ENCODE results near the gene MCC.
"Not testable (repeated sequence)": the region's sequence is repeated elsewhere in the genome, so short reads cannot be mapped to it uniquely, and the experiment has no call there.

Gene MCC

DNA sequence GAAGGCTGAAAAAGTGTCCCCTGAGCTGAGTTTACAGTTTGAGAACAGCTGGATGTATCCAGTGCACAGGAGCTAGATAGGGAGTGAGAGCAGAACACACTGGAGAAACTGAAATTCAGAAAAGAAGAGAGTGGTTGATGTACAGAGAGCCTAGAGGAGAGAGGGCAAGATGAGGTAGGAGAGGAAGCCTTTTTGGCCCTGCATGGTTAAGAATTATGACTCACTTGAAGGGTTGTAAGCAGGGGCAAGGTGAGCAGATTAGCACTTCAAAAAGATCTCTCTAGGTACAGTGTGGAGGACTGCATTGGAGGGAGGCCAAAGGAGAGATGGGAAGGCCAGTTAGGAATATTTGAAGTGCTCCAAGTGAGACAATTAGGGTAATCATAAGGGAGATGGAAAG, 25.2 kb downstream of the MCC start:
- ATAC-seq = no peak

DNA sequence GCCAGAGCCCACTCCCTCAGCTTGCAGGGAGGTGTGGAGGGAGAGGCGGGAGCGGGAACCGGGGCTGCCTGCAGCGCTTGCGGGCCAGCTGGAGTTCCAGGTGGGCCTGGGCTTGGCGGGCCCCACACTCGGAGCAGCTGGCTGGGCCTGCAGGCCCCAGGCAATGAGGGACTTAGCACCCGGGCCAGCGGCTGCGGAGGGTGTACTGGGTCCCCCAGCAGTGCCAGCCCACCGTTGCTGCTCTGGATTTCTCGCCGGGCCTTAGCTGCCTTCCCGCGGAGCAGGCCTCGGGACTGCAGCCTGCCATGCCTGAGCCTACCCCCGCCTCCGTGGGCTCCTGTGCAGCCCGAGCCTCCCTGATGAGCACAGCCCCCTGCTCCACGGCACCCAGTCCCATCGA, 31.1 kb downstream of the MCC start:
- ATAC-seq = not testable (repeated sequence)

More for the DNA sequence above, 25.2 kb downstream of the MCC start:
- TF ChIP-seq ARNTL (CRISPR knock-in tag; IDR thresholded peaks at IDR 0.05; ENCODE audit: borderline replicate concordance, low read depth) (no peak), OSR1 (CRISPR knock-in tag; IDR thresholded peaks at IDR 0.05) (no peak), BACH2 (CRISPR knock-in tag; IDR thresholded peaks at IDR 0.05; ENCODE audit: borderline replicate concordance) (no peak), ZFP3 (CRISPR knock-in tag; IDR thresholded peaks at IDR 0.05) (no peak), TOX (CRISPR knock-in tag; IDR thresholded peaks at IDR 0.05; ENCODE audit: borderline replicate concordance) (no peak), GLIS3 (CRISPR knock-in tag; IDR thresholded peaks at IDR 0.05) (no peak), ISL1 (CRISPR knock-in tag; IDR thresholded peaks at IDR 0.05) (no peak), ZNF70 (CRISPR knock-in tag; IDR thresholded peaks at IDR 0.05) (no peak)

DNA sequence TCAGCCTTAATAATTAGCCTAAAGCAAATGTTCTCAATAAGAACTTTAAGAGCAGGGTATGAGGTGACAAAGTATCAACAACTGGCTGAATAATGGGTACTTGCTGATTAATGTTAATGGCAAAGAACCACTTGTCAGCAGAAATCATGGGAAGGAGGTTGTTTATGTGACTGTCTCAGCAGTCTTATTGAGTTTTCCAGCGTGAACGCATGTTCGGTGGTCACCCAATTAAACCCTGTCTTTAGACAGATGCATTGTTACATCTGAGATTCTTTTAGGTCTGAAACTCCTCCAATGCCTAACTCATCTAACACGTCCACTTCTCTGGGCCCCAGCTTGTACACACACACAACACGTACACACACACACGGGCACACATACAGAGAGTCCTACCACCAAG, 35.3 kb downstream of the MCC start:
- no peak for TF ChIP-seq CSDC2 (CRISPR knock-in tag; IDR thresholded peaks at IDR 0.05)
- TF ChIP-seq SNAI2 (CRISPR knock-in tag; IDR thresholded peaks at IDR 0.05) = no peak
- TF ChIP-seq, protein P1, sequence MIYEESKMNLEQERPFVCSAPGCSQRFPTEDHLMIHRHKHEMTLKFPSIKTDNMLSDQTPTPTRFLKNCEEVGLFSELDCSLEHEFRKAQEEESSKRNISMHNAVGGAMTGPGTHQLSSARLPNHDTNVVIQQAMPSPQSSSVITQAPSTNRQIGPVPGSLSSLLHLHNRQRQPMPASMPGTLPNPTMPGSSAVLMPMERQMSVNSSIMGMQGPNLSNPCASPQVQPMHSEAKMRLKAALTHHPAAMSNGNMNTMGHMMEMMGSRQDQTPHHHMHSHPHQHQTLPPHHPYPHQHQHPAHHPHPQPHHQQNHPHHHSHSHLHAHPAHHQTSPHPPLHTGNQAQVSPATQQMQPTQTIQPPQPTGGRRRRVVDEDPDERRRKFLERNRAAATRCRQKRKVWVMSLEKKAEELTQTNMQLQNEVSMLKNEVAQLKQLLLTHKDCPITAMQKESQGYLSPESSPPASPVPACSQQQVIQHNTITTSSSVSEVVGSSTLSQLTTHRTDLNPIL (CRISPR knock-in tag; IDR thresholded peaks at IDR 0.05; ENCODE audit: low read depth) = no peak
- TF ChIP-seq ZNF8 (CRISPR knock-in tag; IDR thresholded peaks at IDR 0.05) = no peak
- no peak for TF ChIP-seq PPARA (CRISPR knock-in tag; IDR thresholded peaks at IDR 0.05; ENCODE audit: borderline replicate concordance)
- TF ChIP-seq, protein P2, sequence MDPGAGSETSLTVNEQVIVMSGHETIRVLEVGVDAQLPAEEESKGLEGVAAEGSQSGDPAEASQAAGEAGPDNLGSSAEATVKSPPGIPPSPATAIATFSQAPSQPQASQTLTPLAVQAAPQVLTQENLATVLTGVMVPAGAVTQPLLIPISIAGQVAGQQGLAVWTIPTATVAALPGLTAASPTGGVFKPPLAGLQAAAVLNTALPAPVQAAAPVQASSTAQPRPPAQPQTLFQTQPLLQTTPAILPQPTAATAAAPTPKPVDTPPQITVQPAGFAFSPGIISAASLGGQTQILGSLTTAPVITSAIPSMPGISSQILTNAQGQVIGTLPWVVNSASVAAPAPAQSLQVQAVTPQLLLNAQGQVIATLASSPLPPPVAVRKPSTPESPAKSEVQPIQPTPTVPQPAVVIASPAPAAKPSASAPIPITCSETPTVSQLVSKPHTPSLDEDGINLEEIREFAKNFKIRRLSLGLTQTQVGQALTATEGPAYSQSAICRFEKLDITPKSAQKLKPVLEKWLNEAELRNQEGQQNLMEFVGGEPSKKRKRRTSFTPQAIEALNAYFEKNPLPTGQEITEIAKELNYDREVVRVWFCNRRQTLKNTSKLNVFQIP (CRISPR knock-in tag; IDR thresholded peaks at IDR 0.05; ENCODE audit: borderline replicate concordance, low read depth) = no peak
- no peak for TF ChIP-seq RARB (CRISPR knock-in tag; IDR thresholded peaks at IDR 0.05)
- TF ChIP-seq ARNTL (CRISPR knock-in tag; IDR thresholded peaks at IDR 0.05; ENCODE audit: borderline replicate concordance, low read depth) = no peak
- TF ChIP-seq, protein P3, sequence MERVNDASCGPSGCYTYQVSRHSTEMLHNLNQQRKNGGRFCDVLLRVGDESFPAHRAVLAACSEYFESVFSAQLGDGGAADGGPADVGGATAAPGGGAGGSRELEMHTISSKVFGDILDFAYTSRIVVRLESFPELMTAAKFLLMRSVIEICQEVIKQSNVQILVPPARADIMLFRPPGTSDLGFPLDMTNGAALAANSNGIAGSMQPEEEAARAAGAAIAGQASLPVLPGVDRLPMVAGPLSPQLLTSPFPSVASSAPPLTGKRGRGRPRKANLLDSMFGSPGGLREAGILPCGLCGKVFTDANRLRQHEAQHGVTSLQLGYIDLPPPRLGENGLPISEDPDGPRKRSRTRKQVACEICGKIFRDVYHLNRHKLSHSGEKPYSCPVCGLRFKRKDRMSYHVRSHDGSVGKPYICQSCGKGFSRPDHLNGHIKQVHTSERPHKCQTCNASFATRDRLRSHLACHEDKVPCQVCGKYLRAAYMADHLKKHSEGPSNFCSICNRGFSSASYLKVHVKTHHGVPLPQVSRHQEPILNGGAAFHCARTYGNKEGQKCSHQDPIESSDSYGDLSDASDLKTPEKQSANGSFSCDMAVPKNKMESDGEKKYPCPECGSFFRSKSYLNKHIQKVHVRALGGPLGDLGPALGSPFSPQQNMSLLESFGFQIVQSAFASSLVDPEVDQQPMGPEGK (CRISPR knock-in tag; IDR thresholded peaks at IDR 0.05; ENCODE audit: borderline replicate concordance) = no peak
- TF ChIP-seq ZNF70 (CRISPR knock-in tag; IDR thresholded peaks at IDR 0.05) = no peak
- TF ChIP-seq BACH2 (CRISPR knock-in tag; IDR thresholded peaks at IDR 0.05; ENCODE audit: borderline replicate concordance) = no peak
- no peak for TF ChIP-seq ESRRG (CRISPR knock-in tag; IDR thresholded peaks at IDR 0.05)
- TF ChIP-seq ZC3H10 (CRISPR knock-in tag; IDR thresholded peaks at IDR 0.05) = no peak
- no peak for TF ChIP-seq TOX (CRISPR knock-in tag; IDR thresholded peaks at IDR 0.05; ENCODE audit: borderline replicate concordance)
- no peak for TF ChIP-seq GLIS3 (CRISPR knock-in tag; IDR thresholded peaks at IDR 0.05)
- ATAC-seq = no peak

DNA sequence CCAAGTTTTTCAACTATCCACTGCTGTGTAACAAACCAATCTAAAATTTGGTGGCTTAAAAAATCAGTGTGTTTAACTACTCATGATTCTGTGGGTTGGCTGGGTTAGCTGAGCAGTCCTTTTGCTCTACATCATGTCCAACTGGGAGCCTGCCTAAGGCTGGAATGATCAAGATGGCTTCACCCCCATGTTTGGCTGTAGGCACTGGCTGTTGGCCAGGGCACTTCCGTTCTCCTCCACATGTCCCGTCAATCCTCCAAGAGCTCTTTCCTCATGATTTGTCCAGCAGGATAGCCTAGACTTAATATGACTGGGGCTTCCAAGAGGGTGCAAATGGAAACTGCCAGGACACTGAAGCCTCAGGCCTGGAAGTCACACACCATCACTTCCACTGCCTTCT, 36.5 kb downstream of the MCC start:
- no peak for ATAC-seq
- no peak for TF ChIP-seq SNAI2 (CRISPR knock-in tag; IDR thresholded peaks at IDR 0.05)
- no peak for TF ChIP-seq TOX (CRISPR knock-in tag; IDR thresholded peaks at IDR 0.05; ENCODE audit: borderline replicate concordance)
- no peak for TF ChIP-seq ISL1 (CRISPR knock-in tag; IDR thresholded peaks at IDR 0.05)
- TF ChIP-seq BACH2 (CRISPR knock-in tag; IDR thresholded peaks at IDR 0.05; ENCODE audit: borderline replicate concordance) = no peak
- no peak for TF ChIP-seq RARB (CRISPR knock-in tag; IDR thresholded peaks at IDR 0.05)
- no peak for TF ChIP-seq ZFP3 (CRISPR knock-in tag; IDR thresholded peaks at IDR 0.05)
- TF ChIP-seq, protein P3 (CRISPR knock-in tag; IDR thresholded peaks at IDR 0.05; ENCODE audit: borderline replicate concordance) = no peak
- TF ChIP-seq ZC3H10 (CRISPR knock-in tag; IDR thresholded peaks at IDR 0.05) = no peak
- TF ChIP-seq, protein P2 (CRISPR knock-in tag; IDR thresholded peaks at IDR 0.05; ENCODE audit: borderline replicate concordance, low read depth) = no peak
- TF ChIP-seq, protein P4, sequence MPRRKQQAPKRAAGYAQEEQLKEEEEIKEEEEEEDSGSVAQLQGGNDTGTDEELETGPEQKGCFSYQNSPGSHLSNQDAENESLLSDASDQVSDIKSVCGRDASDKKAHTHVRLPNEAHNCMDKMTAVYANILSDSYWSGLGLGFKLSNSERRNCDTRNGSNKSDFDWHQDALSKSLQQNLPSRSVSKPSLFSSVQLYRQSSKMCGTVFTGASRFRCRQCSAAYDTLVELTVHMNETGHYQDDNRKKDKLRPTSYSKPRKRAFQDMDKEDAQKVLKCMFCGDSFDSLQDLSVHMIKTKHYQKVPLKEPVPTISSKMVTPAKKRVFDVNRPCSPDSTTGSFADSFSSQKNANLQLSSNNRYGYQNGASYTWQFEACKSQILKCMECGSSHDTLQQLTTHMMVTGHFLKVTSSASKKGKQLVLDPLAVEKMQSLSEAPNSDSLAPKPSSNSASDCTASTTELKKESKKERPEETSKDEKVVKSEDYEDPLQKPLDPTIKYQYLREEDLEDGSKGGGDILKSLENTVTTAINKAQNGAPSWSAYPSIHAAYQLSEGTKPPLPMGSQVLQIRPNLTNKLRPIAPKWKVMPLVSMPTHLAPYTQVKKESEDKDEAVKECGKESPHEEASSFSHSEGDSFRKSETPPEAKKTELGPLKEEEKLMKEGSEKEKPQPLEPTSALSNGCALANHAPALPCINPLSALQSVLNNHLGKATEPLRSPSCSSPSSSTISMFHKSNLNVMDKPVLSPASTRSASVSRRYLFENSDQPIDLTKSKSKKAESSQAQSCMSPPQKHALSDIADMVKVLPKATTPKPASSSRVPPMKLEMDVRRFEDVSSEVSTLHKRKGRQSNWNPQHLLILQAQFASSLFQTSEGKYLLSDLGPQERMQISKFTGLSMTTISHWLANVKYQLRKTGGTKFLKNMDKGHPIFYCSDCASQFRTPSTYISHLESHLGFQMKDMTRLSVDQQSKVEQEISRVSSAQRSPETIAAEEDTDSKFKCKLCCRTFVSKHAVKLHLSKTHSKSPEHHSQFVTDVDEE (CRISPR knock-in tag; IDR thresholded peaks at IDR 0.05) = no peak
- TF ChIP-seq TCF4 (CRISPR knock-in tag; IDR thresholded peaks at IDR 0.05; ENCODE audit: borderline replicate concordance) = no peak
- TF ChIP-seq GLIS3 (CRISPR knock-in tag; IDR thresholded peaks at IDR 0.05) = no peak
- no peak for TF ChIP-seq PPARA (CRISPR knock-in tag; IDR thresholded peaks at IDR 0.05; ENCODE audit: borderline replicate concordance)
